DOHH2 (cell line): ENCODE measurements around the gene CD3D.

Source experiments
- EZH2phosphoT487 ChIP-seq: fragments of 200-600 bp; sonication (generic); IDR thresholded peaks from 2 replicates; pipeline ENCODE4 v1.6.1; 2017; ENCODE audit warnings: borderline replicate concordance, mild to moderate bottlenecking, antibody characterized with exemption, low read length, moderate library complexity, mixed read lengths
- TF ChIP-seq, protein P1 (sequence below): fragments of 200-600 bp; sonication (generic); IDR thresholded peaks from one replicate; pipeline ENCODE4 v1.5.1; 2014; ENCODE audit warnings: antibody characterized with exemption, mild to moderate bottlenecking, low read depth, low read length; ENCODE audit not compliant: poor library complexity, severe bottlenecking

DNA sequence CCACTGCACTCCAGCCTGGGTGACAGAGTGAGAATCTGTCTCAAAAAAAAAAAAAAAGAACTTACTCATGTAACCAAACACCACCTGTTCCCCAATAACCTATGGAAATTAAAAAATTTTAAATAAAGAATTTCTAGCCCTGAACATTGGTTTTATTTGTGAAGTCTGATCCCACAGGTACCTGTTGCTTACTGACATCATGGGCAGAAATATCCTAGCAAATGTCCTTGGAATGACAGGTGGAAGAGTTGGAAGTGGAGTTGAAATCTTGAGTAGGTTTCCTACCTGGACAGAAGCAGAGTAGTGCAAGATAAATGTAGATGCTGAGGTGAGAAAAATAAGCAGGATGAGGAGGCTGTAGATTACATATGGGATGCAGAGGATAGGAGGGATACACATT, 17.2 kb downstream of the CD3D start:
- TF ChIP-seq, protein P1, sequence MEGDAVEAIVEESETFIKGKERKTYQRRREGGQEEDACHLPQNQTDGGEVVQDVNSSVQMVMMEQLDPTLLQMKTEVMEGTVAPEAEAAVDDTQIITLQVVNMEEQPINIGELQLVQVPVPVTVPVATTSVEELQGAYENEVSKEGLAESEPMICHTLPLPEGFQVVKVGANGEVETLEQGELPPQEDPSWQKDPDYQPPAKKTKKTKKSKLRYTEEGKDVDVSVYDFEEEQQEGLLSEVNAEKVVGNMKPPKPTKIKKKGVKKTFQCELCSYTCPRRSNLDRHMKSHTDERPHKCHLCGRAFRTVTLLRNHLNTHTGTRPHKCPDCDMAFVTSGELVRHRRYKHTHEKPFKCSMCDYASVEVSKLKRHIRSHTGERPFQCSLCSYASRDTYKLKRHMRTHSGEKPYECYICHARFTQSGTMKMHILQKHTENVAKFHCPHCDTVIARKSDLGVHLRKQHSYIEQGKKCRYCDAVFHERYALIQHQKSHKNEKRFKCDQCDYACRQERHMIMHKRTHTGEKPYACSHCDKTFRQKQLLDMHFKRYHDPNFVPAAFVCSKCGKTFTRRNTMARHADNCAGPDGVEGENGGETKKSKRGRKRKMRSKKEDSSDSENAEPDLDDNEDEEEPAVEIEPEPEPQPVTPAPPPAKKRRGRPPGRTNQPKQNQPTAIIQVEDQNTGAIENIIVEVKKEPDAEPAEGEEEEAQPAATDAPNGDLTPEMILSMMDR: no peak
- TF ChIP-seq EZH2phosphoT487: no peak
